HG03064 (cell line): ENCODE measurements around the gene PADI2.

Source experiments
- ATAC-seq: cut with Tn5 transposase; IDR thresholded peaks from one replicate; pipeline ENCODE4 v1.9.1; 2021; ENCODE audit warnings: low read depth; ENCODE audit not compliant: unreplicated experiment

The PADI2 gene

DNA sequence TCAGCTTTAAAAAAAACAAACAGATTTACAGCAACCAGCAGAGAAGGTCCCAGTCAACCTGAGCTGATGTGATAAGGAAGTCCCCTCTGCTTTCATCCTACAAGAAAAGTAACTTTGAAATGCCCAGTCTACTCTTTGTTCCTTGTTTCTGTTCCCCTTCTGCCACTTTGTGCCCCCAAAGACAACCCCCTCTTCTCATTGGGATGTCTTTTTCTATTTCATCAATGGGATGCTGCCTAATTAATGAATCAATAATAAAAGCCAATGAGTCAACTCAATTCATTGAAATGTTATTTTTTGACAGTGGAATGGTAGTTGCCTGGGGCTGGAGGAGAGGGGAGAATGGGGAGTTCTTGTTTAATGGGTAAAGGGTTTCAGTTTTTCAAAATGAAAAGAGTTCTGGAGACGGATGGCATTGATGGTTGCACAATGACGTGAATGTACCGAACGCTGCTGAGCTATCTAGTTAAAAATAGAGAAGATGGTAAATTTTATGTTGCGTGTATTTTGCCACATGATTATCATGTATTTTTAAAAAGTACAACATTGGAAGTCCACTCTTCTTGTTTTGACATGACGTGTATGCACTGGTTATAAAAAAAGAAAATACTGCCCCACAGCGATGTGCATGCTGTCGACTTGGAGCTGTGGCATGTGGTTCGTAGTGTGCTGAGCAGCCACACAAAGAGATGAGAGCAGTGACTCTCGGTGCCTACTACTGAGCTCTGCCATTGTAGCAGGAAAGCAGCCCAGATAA is 22.4 kb upstream of the PADI2 start:
- no peak for ATAC-seq

DNA sequence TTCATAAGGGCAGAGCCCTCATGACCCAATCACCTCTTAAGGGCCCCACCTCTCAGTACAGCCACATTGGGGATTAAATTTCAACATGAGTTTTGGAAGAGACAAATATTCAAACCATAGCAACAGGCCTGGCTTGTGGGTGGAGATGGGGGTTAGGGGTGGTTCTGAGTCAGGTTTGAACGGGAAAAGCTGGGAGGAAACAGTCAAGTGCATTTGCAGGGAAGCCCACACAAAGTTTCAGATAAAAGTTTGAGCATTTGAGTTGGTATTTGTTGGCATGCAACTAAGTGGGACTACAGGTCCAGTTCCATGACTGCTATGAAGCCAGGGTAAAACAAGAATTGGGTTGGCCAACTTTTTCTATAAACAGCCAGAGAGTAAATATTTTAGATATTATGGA is 21.0 kb upstream of the PADI2 start:
- no peak for ATAC-seq

DNA sequence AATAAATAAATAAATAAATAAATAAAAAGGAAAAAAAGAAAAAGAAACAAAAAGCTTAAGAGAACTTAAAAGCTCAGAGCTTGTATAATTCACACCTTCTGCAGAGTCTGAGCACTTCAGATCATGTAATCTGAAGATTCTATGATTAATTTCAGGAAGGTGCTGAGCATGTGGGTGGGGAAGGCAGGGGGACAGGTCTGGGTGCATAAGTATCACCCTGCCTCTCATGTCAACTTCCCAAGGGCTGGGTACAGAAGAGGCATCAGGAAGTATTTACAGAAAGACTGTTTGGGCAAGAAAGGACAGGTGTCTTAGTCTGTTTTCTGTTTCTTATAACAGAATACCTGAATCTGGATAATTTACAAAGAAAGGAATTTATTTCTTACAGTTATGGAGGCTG is 20.4 kb upstream of the PADI2 start:
- no peak for ATAC-seq

DNA sequence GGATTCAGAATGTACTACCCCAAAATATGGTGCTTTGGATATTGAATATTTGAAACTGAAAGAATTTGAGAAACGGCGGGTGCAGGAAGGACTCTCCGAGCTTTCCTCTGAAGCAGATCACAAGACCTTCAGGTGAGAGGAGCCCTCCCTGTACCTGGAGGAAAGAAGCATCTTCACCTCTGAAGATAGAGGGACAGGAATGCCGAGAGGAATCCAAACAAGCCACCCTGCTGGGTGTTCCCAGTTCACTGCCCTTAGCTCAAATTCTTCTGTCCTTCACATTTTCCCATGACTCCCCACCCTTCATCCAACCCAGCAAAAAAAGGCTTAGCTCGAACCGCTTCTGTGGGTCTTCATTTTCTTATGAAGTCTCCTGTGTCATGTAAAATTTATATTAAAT is 18.2 kb upstream of the PADI2 start:
- no peak for ATAC-seq

DNA sequence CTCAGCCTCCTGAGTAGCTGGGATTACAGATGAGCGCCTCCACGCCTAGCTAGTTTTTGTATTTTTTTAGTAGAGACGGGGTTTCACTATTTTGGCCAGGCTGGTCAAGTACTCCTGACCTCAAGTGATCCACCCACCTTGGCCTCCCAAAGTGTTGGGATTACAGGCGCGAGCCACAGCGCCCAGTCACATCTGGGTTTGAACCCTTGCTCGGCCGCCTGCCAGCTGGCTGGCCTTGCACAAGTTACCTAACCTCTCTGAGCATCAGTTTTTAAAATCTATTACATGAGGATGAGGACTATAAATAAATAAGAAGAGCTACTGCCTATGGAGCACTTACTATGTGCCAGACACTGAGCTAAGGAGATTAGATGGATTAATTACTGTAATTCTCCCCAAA is 17.7 kb upstream of the PADI2 start:
- ATAC-seq = no peak

DNA sequence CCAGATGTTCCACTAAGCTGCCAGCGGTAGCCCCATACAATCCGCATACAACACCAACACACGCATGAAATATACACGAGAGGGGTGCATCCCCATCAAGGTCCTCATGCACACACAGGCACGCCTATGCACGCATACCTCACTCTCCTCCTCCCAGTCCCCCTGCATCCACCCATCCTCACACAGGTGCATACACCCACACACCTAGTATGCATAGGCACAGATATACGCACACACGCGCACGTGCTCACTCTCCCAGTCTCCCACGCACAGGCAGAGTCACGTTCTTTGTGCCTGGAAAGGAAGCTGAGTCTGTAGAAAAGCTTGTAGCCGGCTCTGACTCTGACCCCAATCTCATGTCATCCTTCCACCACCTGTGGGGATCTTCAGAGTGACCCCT is 16.9 kb upstream of the PADI2 start:
- no peak for ATAC-seq

DNA sequence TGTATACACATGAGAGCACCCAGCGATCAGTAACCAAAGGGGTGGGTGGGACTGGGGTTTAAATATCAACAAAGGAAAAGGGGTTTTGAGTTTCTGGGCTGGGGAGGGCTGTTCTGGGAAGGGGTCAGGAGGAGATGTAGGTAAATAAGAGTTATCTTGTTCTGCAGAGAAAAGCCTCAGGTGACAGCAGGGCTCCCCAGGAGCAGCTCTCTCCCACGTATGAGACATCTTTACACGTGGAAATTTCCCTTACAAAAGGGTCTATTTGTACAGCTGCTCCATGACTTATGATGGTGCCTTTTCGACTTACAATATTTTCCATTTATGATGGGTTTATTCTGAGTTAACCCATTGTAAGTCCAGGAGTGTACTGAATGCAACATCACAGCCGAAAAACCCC is 16.3 kb upstream of the PADI2 start:
- no peak for ATAC-seq

DNA sequence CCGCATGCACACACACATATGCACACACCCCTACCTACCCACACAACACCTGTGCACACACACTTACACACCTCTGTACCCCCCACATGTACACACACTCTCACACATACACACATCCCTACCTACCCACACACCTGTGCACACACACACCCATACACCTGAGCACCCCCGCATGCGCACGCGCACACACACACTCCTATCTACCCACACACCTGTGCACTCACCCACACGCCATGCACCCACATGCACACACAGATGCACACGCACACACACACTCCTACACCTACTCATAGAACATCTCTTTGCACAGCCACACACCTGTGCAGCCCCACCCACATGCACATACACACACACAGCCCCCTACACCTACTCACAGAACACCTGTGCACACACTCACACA is 15.5 kb upstream of the PADI2 start:
- no peak for ATAC-seq

DNA sequence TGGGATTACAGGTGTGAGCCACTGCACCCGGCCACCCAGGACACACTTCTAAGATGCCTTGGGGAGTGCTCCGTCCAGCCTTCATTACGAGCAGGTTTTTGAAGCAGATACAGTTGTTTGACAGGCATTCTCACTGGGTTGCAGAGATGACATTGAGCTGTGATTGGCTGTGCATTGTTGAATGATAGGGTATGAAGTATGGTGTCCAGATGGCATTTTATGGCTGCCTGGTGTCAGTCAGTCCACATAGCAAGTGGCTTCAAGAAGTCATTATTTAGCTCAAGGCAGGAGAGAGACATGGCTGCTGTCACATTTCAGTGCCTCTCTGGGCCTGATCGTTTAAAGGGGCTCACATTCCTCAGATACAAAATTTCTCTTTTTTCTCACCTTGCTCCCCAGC is 14.8 kb upstream of the PADI2 start:
- no peak for ATAC-seq

DNA sequence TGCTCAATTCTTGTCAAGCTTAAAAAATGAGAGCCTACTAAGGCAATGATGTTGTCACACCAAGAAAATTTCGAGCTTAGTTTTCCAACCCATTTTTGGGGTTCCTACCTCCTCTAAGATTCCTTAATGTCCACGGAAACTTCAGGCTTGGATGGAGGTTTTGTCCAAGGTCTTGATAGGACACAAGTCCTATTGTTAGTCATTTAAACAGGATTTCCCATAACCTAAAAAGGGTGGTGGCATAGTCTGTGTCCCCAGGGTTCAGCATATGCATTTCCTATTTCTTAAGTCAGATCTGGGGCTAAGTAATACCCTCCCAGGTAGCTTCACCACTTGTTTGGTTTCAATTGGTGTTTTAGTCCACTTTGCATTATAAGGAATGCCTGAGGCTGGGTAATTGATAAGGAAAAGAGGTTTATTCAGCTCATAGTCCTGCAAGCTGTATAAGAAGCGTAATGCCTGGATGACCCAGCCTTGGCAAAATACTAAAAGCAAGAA is 10.9 kb upstream of the PADI2 start:
- no peak for ATAC-seq

DNA sequence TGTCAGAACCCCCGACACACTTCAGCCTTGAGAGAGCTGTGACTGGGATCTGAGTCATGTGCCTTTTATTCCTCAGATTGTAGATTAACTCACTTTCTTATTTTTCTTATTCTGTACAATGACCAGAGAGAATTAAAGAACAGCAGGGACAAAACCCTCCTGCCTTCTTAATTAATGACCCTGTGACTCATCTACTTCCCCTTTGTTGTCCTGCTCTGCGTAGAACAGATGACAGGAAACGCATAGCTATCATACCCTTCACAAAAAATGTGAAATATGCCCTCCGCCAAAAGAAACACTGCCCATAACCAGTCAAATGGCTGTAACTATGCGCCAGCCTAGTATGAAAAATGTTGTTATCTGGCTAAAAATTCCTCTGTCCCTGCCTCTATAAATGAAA is 9.1 kb upstream of the PADI2 start:
- no peak for ATAC-seq

DNA sequence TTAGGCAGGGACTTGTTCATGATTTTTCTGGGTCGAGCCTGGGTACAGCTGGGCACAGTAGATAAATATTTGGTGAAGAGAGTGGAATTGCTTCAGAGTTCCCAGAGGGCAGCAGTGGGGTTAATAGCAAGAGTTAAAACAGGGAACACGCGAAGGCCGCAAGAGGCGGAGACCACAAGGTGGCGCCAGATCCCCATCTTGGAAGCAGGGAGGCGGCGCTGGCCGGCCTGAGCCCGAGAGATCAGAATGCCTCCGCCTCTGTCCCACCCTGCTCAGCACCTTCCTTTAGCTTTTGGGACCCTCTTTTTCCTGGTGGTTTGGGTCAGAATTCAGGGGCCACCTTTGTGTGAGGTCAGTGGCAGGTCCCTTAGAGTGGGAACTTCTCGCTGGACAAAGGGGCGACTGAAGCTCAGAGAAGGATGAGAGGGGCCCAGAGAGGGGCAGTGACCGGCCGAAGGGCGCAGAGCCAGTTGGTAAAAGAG is 6.5 kb upstream of the PADI2 start:
- ATAC-seq = no peak

DNA sequence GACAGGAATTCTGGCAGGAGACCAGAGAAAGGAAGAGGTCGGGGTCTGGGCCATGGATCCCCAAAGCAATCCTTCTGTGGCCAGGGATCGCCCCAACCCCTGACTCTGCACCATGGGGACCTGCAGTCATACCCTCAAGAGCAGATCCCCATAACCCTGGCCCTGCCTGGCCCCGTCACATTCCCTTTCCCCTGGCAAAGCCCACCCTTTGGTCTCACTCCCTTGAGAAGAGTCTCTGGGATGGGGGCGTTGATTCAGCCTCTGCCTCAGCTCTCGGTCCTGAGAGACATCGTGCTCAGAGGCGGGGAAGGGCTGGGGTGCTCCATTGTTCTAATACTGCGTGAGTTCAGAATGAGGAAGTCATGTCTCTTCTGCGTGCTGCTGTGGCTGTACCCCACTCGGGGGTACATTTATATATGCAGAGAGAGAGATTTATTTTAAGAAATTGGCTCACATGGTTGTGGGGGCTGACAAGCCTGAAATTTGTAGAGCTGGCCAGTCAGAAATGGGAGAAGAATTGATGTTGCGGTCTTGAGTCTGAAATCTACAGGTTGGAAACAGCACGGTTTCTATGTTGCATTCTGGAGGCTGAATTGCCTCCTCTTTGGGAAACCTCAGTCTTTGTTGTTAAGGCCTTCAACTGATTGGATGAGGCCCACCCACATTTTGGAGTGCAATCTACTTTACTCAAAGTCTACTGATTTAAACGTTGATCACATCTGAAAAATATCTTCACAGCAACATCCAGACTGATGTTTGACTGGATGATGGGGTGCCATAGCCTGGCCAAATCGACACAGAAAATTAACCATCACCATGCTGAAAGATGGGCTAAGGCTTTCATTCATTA is 4.2 kb upstream of the PADI2 start:
- no peak for ATAC-seq

DNA sequence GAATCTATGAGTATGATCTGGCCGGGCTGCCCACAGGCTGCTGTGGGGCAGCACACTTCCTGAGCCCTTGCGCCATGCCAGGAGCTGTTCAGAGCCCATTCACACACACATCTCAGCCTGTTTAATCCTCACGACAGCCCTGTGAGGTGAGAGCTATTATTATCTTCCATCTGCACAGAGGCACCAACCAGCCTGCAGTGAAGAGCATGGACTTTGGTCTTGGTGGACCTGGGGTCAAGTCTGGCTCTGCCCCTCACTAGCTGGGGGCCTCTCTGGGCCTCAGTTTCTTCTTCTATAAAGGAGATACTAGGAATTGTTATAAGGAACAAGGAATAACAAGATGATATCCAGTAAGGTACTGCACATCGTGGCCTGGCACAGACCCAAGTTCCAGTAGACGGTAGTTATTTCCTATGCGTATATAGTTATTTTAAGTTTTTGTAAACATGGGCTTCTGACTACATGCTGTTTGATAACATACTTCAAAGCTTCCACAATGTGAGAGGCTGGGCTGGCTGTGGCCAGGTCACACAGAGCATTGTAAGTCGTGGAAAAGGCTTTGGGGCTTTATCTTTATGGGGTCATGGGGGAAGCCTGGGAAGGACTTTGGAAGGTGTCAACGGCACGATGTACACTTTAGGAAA is 3.4 kb upstream of the PADI2 start:
- no peak for ATAC-seq

DNA sequence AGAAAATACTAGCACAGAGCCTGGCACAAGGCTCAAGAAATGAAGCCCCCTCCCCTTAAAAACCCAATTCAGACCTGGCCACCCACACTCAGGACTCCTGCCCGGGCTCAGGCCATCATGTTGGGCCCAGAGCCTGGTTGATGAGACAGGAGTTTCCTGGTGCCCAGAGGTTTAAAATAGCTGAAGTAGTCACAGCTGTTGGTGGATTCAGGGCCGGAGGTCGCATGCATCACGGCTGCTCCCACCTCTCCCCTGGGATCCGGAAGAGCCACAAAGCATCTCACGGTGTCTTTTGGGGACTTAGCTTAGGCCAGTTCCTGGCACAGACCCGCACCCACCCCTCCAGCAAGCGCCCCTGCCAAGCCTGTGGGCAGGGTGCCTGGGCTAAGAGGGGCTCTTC is 2.6 kb upstream of the PADI2 start:
- no peak for ATAC-seq

DNA sequence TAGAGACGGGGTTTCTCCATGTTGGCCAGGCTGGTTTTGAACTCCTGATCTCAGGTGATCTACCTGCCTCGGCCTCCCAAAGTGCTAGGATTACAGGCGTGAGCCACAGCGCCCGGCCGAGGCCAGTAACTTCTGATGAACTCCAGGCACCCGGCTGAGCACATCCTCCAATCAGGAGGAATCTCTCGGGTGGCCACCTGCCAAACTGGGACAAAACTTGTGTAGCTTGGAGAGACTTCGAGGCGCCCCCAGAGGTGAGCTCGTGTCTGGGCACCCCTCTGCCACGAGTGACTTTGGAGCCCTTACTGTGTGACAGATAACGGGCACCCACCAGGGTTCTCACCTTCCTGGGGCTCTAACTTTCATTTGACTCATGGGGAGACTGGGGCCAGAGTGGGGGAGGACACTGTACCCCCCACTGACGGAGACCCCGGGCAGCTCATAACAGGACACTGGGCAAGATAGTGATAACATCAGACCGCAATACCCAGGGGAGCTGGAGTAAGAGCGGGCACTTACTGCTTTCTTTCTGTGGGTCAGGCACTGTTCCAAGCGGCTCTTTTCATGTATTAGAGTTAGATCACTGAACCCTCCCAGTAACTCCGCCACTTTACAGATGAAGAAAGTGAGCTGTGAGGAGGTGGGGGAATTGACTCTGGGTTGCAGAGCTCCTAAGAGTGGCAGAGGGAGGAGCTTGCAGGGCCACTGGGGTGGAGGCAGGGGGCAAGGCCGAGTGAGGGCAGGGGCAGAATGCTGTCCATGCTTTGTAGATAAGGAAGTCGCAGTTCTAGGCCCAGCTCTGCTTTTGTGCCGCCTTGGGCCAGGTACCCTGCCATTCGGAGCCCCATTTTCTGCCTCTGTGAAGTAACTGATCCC is 1.9 kb upstream of the PADI2 start:
- no peak for ATAC-seq

DNA sequence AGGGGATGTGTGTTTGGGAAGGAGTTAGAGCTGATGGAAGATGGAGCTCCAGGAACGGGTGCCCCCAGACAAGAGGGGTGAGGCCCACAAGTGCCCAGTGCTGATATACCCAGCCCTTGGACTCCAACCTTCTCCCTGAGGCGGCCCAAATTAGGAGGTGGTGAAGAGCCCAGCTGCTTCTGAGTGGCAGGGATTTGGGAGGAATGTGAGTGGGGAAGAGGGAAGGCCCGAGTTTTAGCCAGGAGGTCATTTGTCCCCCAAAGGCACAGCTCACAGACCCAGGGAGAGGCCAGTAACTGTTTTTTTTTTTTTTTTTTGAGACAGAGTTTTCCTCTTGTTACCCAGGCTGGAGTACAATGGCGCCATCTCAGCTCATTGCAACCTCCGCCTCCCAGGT is 1.2 kb upstream of the PADI2 start:
- ATAC-seq = no peak

DNA sequence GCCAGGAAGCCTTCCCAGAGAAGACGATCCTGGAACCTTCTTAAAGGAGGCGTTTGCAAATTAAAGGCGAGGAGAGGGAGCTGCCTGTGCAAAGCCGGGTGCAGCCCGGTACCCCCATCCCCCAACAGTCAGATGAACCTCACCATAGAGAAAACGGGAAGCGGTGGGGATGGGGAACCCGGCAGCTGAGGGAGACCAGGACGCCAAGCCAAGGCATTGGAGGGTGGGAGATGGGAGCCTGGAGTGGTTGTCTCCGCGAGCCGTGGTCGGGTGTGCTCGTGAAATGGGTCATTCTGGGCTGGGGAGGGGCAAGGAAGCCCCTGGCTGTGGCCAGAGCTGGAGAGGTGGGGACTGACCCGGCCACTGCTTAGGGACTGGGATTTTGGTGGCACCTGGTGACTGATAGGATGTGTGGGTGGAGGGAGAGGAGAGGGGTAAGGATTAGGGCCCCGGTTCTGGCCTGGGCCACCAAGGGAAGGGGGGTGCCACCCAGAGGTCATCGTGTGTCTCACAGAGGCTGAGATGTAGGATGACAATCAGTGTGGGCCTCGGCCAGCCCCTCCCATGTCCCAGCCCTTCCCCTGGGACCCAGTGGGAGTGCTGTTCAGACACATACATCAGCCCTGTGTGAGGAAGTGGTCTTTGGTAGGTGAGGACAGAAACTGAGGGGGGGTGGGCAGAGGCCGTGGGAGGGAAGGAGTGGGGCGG is 676 bp upstream of the PADI2 start:
- no peak for ATAC-seq

DNA sequence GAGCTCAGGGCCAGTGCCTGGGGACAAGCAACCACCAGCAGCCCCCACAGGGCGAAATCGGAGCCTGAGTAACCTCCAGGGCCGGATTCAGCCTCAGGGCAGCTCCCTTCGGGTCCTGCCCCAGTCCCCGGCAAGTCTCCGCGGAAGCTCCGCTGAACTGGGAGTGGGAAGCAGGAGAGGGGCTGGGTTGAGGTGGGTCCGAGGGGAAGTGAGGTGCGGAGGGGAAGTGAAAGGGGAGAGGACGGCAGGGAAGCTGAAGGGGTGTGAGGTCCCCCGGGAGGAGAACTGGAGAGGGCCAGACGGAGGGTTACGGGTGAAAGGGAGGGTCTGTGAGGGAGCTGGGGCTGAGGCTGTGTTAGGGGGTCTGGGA is 560 bp downstream of the PADI2 start:
- no peak for ATAC-seq

DNA sequence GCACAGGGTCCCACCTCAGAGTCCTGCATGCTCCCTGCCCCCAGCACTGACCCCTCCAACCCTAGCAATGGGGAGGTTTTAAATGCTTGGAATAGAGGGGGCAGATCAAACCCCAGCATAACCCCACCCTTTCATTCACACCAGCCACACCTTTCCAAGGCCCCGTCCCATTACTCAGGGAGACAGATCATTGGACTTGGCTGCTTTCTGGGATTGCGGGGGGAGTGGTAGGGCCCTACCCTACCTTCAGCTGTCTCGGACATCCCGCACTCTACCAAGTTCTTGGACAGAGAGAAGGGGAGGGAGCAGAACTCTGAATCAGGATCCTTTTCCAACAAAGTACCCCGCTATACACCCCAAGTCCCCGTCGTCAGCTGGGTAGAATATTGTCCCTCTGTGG is 983 bp downstream of the PADI2 start:
- ATAC-seq = no peak
